HG03439 (cell line): ENCODE measurements around the gene DISC1.

ENCODE experiments used
- ATAC-seq: cut with Tn5 transposase; IDR thresholded peaks from one replicate; pipeline ENCODE4 v1.9.1; 2021; ENCODE audit warnings: mild to moderate bottlenecking, moderate library complexity; ENCODE audit not compliant: unreplicated experiment

Gene DISC1

GRCh38 chr1:232059726-232060374, 433.3 kb downstream of the DISC1 start:
- no peak for ATAC-seq

GRCh38 chr1:232062967-232063366, 436.4 kb downstream of the DISC1 start:
- no peak for ATAC-seq

GRCh38 chr1:232066521-232066920, 439.9 kb downstream of the DISC1 start:
- ATAC-seq = no peak

- no peak for ATAC-seq
Measured at GRCh38 chr1:232074265-232074664, 447.7 kb downstream of the DISC1 start.

GRCh38 chr1:232077809-232078208, 451.2 kb downstream of the DISC1 start:
- ATAC-seq = no peak

- no peak for ATAC-seq
Measured at GRCh38 chr1:232084584-232085223, 458.1 kb downstream of the DISC1 start.

GRCh38 chr1:232090816-232091215, 464.2 kb downstream of the DISC1 start:
- no peak for ATAC-seq
